Measurements from ENCODE around the gene CSF1.
"Not testable (repeated sequence)": the region's sequence is repeated elsewhere in the genome, so short reads cannot be mapped to it uniquely, and the experiment has no call there.

CSF1 gene

GRCh38 chr1:109910123-109910962 lies at the start of gene CSF1:
Gene CSF1, plus strand, starts transcription at chr1:109910849. Its CDS starts 175 bp downstream, at chr1:109911024.
- DNase-seq = no peak

- DNase-seq = not testable (repeated sequence)
Measured at GRCh38 chr1:109861616-109862015, 49.0 kb upstream of the CSF1 start.

- DNase-seq = no peak
Measured at GRCh38 chr1:109863667-109864046, 47.0 kb upstream of the CSF1 start.

GRCh38 chr1:109864047-109864822 lies 46.4 kb upstream of the CSF1 start:
- no peak for DNase-seq

GRCh38 chr1:109864930-109865612 lies 45.6 kb upstream of the CSF1 start:
- no peak for DNase-seq

GRCh38 chr1:109866071-109866470 lies 44.6 kb upstream of the CSF1 start:
- DNase-seq = no peak

- DNase-seq = no peak
Measured at GRCh38 chr1:109873278-109874175, 37.1 kb upstream of the CSF1 start.

- no peak for DNase-seq
Measured at GRCh38 chr1:109874445-109874844, 36.2 kb upstream of the CSF1 start.

GRCh38 chr1:109875874-109876273 lies 34.8 kb upstream of the CSF1 start:
- DNase-seq = no peak

GRCh38 chr1:109876617-109877316 lies 33.9 kb upstream of the CSF1 start:
- no peak for DNase-seq

- no peak for DNase-seq
Measured at GRCh38 chr1:109877317-109877771, 33.3 kb upstream of the CSF1 start.

- DNase-seq = no peak
Measured at GRCh38 chr1:109877776-109878175, 32.9 kb upstream of the CSF1 start.

- DNase-seq = no peak
Measured at GRCh38 chr1:109878531-109879104, 32.0 kb upstream of the CSF1 start.

- DNase-seq = not testable (repeated sequence)
Measured at GRCh38 chr1:109879371-109879770, 31.3 kb upstream of the CSF1 start.

- no peak for DNase-seq
Measured at GRCh38 chr1:109879881-109880525, 30.6 kb upstream of the CSF1 start.

GRCh38 chr1:109880971-109881894 lies 29.4 kb upstream of the CSF1 start:
- no peak for DNase-seq

GRCh38 chr1:109881906-109882287 lies 28.8 kb upstream of the CSF1 start:
- no peak for DNase-seq

GRCh38 chr1:109882288-109883245 lies 28.1 kb upstream of the CSF1 start:
- DNase-seq = no peak

Data from NCI-H510A (cell line).